Tibial nerve (tissue), 4 donors: ENCODE data around the gene AMDHD2. TPM values are rescaled to one million over a fixed set of nuclear protein-coding genes. Genes with fewer than 3 reads are reported as not detected.
A peak's percentile ranks its signal among the peaks of the same experiment; 100 is the strongest.

Source experiments
- DNase-seq, 2 donors: peaks; one replicate each; pipeline ENCODE4 v3.0.0-alpha.2; 2019; ENCODE audit warnings: low spot score in 2 of 2
- H3K27ac ChIP-seq, 4 donors: fragments of 200-600 bp; sonication (generic) in 3 of 4; one replicate each; pipeline ENCODE4 v1.5.1; 2017 to 2019; ENCODE audit warnings: mild to moderate bottlenecking in 1 of 4
- H3K27me3 ChIP-seq, 2 donors: fragments of 200-600 bp; sonication (generic) in 1 of 2; one replicate each; pipeline versions ENCODE4 v1.5.1 to v1.6.0; 2017 to 2019
- H3K36me3 ChIP-seq, 3 donors: fragments of 200-600 bp; sonication (generic); one replicate each; pipeline ENCODE4 v1.5.1; 2018 to 2019
- H3K4me1 ChIP-seq, 4 donors: fragments of 200-600 bp; sonication (generic) in 3 of 4; one replicate each; pipeline ENCODE4 v1.5.1; 2017 to 2019
- H3K4me3 ChIP-seq, 4 donors: fragments of 200-600 bp; sonication (generic) in 3 of 4; one replicate each; pipeline ENCODE4 v1.5.1; 2017 to 2019; ENCODE audit warnings: mild to moderate bottlenecking in 1 of 4, moderate library complexity in 1 of 4
- H3K9me3 ChIP-seq, 4 donors: fragments of 200-600 bp; sonication (generic) in 3 of 4; one replicate each; pipeline ENCODE4 v1.5.1; 2017 to 2019
- CTCF ChIP-seq, 5 experiments: fragments of 200-600 bp in 3 of 5; fragments of 450-650 bp in 2 of 5; sonication (generic) in 3 of 5; IDR thresholded peaks; one replicate each; pipeline ENCODE4 v1.5.1; 2016 to 2019; ENCODE audit warnings: antibody characterized with exemption in 5 of 5, mild to moderate bottlenecking in 3 of 5, moderate library complexity in 2 of 5
- EP300 ChIP-seq, 2 donors: sonication (generic); formaldehyde crosslinking; IDR thresholded peaks; one replicate each; pipeline ENCODE4 v1.6.1; 2017; ENCODE audit warnings: antibody characterized with exemption in 2 of 2, mild to moderate bottlenecking in 1 of 2
- POLR2A ChIP-seq, 2 donors: fragments of 450-650 bp; IDR thresholded peaks; one replicate each; pipeline ENCODE4 v1.6.1; 2017; ENCODE audit warnings: antibody characterized with exemption in 2 of 2, mild to moderate bottlenecking in 2 of 2, moderate library complexity in 2 of 2
- WGBS, 2 donors: methylation state at CpG; one replicate each; pipeline ENCODE4 v1.1.5; 2018; 5-methylcytosine and 5-hydroxymethylcytosine counted together
- total RNA-seq, 4 donors: library from RNA; depleted of rRNA; stranded (reverse); fragments of >200 nt; gene quantifications; one replicate each; pipeline ENCODE4 v1.1.0, GENCODE V29; 2016

The AMDHD2 gene
- total RNA-seq, 4 donors from 2014 or later = 40.4 to 64.5 (median 55.2) TPM

- Histone ChIP-seq H3K4me3 (peak overlapping the region in 3 of 4 donors; percentile 24 to 75 (median 63)), H3K4me1 (peaks cover 0 to 67% (median 58%) of the 10 kb centered on the region in 4 donors), H3K9me3 (no peaks in the 10 kb centered on the region), H3K27me3 (no peaks in the 10 kb centered on the region), H3K27ac (peak overlapping the region; percentile 34 to 99 (median 83)), H3K36me3 (peaks cover 0 to 42% (median 0%) of the 10 kb centered on the region in 3 donors)
- 37 to 41% methylated on average over 22 of the region's 22 CpGs for WGBS, 2 donors
- TF ChIP-seq POLR2A (IDR thresholded peaks at IDR 0.05) = no peak
- no peak for TF ChIP-seq EP300 (IDR thresholded peaks at IDR 0.05)
- TF ChIP-seq CTCF (IDR thresholded peaks at IDR 0.05) = no peak
- DNase-seq = no peak
These were observed 475 bp upstream of the AMDHD2 start for GRCh38 chr16:2519711-2520080.

DNA sequence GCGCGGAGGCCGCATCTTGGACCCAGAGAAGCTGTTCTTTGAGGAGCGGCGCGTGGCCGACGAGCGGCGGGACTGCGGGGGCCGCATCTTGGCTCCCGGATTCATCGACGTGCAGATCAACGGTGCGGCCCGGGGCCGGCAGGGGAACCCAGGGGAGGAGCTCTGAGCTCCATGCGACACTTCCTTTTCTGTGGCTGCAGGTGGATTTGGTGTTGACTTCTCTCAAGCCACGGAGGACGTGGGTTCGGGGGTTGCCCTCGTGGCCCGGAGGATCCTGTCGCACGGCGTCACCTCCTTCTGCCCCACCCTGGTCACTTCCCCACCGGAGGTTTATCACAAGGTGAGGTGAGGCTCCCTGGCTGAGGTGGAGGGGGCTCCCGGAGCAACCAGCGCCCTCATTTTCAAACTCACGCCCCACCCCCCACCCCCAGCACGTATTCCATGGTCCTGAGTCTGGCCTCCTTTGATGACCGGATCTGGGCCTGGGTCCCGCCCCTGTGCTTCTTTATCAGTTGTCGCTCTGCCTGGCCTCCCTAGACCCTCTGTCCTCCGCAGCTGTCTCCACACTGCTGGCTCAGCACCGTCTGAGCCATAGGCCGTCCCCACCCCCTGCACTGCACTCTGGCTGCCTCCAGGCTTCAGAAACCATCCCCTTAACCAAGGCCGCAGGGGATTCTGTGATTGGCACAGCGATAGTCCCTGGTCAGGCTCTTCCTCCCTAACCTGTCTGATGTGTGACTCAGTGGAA is 787 bp downstream of the AMDHD2 start:
- no peaks in the 10 kb centered on the region for H3K9me3 ChIP-seq
- WGBS, 2 donors = 31 to 35% methylated on average over 21 to 33 of the region's 41 CpGs
- TF ChIP-seq CTCF (IDR thresholded peaks at IDR 0.05) (no peak), POLR2A (IDR thresholded peaks at IDR 0.05) (no peak), EP300 (IDR thresholded peaks at IDR 0.05) (no peak)
- H3K4me1 ChIP-seq = peaks cover 0 to 54% (median 48%) of the 10 kb centered on the region in 4 donors
- H3K4me3 ChIP-seq = peak overlapping the region; percentile 40 to 75 (median 59)
- peak overlapping the region; percentile 34 to 99 (median 76) for H3K27ac ChIP-seq
- no peaks in the 10 kb centered on the region for H3K27me3 ChIP-seq
- peaks cover 0 to 54% (median 7%) of the 10 kb centered on the region in 3 donors for H3K36me3 ChIP-seq
- DNase-seq = no peak

DNA sequence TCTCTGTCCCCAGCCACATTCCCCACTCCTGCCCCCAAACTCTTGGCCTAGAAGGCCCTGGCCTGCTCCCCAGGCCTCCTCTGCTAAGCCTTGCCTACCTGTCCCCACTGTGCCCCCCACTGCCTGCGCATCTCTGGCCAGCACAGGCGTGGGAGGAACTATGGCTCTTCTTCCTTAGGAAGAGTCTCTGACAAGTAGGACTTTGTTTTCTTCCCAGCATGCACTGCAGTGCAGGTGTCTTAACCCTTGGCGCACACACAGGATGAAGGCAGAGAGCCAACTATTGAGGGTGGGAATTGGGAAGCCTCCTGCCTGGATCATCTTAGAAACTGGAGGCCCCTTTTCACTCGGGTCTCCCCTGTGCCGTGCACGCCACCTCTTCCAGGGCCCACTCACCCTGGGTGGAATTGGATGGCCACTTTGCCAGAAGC is 3.6 kb downstream of the AMDHD2 start:
- H3K27me3 ChIP-seq = no peaks in the 10 kb centered on the region
- H3K4me3 ChIP-seq = no peak overlapping the region
- H3K36me3 ChIP-seq = peaks cover 0 to 79% (median 11%) of the 10 kb centered on the region in 3 donors
- H3K4me1 ChIP-seq = peaks cover 0 to 26% (median 21%) of the 10 kb centered on the region in 4 donors
- TF ChIP-seq EP300 (IDR thresholded peaks at IDR 0.05) = no peak
- TF ChIP-seq CTCF (IDR thresholded peaks at IDR 0.05) = no peak
- TF ChIP-seq POLR2A (IDR thresholded peaks at IDR 0.05) = no peak
- no peaks in the 10 kb centered on the region for H3K9me3 ChIP-seq
- no peak overlapping the region for H3K27ac ChIP-seq
- WGBS, 2 donors = 82 to 86% methylated on average over 6 of the region's 6 CpGs
- no peak for DNase-seq

DNA sequence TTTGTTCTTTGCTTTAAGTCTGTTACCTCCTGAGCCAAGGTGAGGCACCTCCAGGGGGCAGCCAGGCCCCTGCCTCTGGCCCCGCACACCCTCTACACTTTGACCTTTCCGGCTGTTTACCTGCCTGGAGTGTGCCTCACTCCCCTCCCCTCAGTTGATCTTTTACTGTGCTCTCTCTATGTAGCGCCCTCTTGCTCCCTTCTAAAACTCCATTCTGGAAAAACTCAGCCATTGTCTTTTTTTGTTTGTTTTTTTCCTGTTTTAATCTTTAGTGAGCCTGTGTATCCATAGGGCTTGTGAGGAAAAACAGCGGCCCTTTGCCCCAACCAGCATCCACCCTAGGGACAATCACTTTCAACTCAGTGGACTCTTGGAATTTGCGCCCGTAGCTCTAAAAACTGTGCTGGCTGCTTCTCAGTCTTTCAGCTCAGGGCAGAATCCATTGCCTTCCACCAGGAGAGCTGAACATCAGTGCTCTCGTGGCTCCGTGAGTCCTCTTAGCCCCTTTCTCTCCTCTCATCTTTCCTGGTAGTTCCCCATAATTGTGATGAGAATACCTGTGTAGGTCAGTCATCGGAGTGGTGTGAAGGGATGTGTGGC is 4.3 kb downstream of the AMDHD2 start:
- Histone ChIP-seq H3K27ac (peak overlapping the region in 1 of 4 donors; percentile 35), H3K36me3 (peaks cover 0 to 81% (median 11%) of the 10 kb centered on the region in 3 donors), H3K9me3 (no peaks in the 10 kb centered on the region), H3K4me3 (no peak overlapping the region), H3K27me3 (no peaks in the 10 kb centered on the region), H3K4me1 (peaks cover 0 to 19% (median 15%) of the 10 kb centered on the region in 4 donors)
- DNase-seq = no peak
- TF ChIP-seq POLR2A (IDR thresholded peaks at IDR 0.05) = no peak
- no peak for TF ChIP-seq EP300 (IDR thresholded peaks at IDR 0.05)
- no peak for TF ChIP-seq CTCF (IDR thresholded peaks at IDR 0.05)
- 90 to 91% methylated on average over 9 of the region's 9 CpGs for WGBS, 2 donors

DNA sequence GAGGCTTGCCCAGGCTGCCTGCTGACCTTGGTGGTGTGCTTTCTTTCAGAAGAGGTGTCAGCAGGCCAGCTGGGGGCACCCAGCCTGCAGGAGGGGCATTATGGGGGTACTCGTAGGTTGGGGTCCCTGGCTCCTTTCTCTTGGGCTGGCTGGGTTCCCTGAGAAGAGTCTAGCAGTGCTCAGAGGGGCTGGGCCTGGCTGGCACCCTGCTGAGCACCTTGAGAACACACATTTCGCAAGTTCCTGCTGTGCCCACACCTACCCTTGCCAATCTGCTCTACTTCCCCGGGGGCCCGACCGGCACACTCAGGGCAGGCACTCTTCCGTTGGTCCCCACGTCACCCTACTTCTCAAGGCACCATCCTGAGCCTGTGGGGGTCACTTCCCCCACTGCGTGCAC is 6.0 kb downstream of the AMDHD2 start:
- Histone ChIP-seq H3K4me1 (peaks cover 0 to 15% (median 7%) of the 10 kb centered on the region in 4 donors), H3K4me3 (no peak overlapping the region), H3K27me3 (no peaks in the 10 kb centered on the region), H3K27ac (no peak overlapping the region), H3K36me3 (peaks cover 0 to 88% (median 11%) of the 10 kb centered on the region in 3 donors), H3K9me3 (no peaks in the 10 kb centered on the region)
- WGBS, 2 donors = 85 to 89% methylated on average over 6 to 8 of the region's 8 CpGs
- TF ChIP-seq POLR2A (IDR thresholded peaks at IDR 0.05) (no peak), EP300 (IDR thresholded peaks at IDR 0.05) (no peak), CTCF (IDR thresholded peaks at IDR 0.05) (no peak)
- no peak for DNase-seq
